Right forelimb (tissue), 1 donor: ENCODE measurements around the gene SLC2A5.
"Not testable (repeated sequence)": the region's sequence is repeated elsewhere in the genome, so short reads cannot be mapped to it uniquely, and the experiment has no call there.

ENCODE experiments used
- DNase-seq: peaks from one replicate; pipeline ENCODE4 v3.0.0-alpha.2; 2018

Gene SLC2A5

GRCh38 chr1:9069326-9070100, at the start of gene SLC2A5:
Gene SLC2A5, minus strand, starts transcription at chr1:9069635. Its CDS starts 99 bp downstream, at chr1:9069536.
- no peak for DNase-seq

GRCh38 chr1:9118186-9118585, 48.8 kb upstream of the SLC2A5 start:
- DNase-seq = no peak

DNA sequence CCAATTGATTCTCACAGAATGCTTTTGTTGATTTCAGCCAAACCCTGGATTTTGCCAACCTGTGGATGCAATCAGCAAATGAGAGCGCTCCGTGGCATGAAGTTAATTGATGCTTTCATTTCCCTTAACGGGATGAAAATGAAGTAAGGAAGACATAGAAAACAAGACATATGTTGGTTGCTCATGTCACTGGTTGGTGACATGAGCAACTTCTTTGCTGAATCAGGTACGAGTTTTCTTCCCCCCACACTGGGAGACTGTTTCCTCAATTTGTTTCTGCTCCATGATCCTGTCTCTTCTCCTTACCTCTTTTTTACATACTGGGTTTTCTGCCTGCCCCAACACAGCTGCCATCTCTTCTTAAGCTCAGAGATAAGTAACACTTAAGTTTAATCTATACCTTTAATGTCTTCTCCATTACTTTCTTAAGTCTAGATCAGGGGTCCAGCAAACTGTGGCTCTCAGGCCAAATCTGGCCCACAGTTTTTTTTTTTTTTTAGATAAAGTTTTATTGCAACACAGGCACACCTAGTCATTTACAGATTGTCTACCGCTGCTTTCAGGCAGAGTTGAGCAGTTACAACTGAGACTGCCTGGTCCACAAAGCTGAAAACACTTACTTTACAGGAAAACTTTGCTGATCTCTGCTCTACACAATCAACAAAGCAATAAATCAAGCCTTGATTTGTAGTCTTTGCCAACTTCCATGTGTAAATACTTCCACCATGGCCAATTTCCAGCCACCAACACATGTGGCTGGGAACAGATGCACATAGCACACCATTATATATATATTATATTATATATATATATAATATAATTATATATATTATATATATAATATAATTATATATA, 46.1 kb upstream of the SLC2A5 start:
- no peak for DNase-seq

DNA sequence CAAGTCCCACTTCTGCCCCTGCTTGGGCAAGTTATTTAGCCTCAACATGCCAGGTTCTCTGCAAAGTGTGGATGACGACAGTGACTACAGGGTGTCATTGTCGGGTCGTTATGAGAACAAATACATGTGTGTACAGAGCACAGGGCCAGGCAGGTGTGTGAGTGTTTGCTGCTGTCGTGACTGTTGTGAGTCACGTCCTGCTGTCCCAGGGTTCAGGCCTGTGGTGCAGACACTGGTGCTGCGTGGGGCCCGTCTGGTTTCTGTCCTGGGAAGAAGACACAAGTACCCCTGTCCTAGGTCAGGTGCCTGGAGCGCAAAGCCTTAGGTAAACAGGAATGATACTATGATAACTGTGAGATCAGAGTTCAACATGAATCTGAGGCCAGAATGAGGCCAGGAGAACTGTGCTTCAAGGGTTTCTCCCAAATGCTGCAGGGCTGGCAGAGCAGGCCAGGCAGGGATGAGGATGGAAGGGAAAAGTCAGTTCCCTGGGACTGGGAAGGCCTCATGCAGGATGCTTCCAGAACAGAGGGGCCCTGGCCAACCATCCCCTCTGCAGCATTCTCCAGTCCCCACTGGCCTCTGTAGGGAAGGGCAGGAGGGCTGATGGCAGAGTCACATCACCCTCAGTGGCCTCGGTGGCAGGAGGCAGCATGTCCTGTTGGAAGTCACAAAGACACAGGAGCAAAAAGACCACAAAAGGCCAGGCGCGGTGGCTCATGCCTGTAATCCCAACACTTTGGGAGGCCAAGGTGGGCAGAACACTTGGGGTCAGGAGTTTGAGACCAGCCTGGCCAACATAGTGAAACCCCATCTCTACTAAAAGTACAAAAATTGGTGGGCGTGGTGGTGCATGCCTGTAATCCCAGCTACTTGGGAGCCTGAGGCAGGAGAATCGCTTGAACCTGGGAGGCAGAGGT, 43.8 kb upstream of the SLC2A5 start:
- DNase-seq = no peak

DNA sequence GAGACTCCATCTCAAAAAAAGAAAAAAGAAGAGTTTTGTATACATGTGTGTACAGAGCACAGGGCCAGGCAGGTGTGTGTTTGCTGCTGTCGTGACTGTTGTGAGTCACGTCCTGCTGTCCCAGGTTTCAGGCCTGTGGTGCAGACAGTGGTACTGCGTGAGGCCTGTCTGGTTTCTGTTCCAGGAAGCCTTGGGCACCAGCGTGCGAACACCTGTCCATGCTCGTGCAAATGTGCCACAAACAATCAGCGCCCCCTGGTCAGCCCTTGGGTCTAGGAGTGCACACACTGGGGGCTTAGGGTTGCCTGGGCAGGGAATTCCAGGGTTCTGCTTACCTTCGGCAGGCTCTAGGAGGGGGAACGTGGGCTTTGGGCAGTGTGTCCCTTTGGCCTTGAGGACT, 42.5 kb upstream of the SLC2A5 start:
- no peak for DNase-seq

GRCh38 chr1:9111357-9111691, 41.9 kb upstream of the SLC2A5 start:
- no peak for DNase-seq

GRCh38 chr1:9110669-9111356, 41.4 kb upstream of the SLC2A5 start:
- DNase-seq = peak; percentile 92

DNA sequence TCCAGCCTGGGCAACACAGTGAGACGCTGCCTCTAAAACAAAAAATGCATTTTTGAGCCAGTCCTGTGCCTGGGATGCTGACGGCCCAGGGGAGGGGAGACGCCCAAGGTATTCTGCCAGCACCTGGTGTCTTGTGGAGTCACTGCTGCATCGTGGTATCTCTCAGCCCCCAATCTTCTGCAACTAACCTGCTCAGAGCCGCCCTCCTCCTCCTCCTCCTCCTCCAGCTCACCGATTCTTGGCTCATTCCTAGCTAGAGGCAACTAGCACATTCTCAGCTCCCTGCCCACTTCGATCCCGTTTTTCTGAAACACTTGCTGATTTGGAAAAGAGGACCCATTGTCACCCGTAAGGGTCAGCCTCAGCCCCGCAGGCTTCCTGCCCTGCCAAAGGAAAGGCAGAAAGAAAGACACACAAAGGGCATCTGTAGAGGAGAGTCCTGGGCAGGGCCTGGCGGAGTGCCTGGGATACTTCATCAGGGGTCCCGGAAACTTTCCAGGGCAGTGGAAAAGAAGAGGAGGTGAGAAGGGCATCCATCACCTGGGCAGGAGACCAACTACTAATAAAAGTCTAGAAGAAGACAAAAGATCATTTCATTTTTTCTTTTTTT, 38.7 kb upstream of the SLC2A5 start:
- no peak for DNase-seq

DNA sequence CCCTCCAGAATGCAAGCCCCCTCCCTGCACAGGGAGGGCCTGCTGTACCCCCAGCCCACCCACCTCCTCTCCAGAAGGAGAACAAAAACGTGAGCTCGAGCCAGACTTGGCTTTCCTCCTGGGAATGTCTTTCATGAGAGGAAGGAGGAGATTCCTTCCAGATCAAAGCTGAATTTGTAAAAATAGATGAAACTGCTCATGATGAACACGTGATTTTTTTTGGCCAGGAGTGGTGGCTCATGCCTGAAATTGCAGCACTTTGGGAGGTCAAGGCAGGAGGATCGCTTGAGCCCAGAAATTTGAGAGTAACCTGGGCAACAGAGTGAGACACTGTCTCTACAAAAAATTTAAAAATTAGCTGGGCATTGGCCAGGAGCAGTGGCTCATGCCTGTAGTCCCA, 37.7 kb upstream of the SLC2A5 start:
- no peak for DNase-seq

- DNase-seq = no peak
Observed at GRCh38 chr1:9106286-9106685, 36.9 kb upstream of the SLC2A5 start.

DNA sequence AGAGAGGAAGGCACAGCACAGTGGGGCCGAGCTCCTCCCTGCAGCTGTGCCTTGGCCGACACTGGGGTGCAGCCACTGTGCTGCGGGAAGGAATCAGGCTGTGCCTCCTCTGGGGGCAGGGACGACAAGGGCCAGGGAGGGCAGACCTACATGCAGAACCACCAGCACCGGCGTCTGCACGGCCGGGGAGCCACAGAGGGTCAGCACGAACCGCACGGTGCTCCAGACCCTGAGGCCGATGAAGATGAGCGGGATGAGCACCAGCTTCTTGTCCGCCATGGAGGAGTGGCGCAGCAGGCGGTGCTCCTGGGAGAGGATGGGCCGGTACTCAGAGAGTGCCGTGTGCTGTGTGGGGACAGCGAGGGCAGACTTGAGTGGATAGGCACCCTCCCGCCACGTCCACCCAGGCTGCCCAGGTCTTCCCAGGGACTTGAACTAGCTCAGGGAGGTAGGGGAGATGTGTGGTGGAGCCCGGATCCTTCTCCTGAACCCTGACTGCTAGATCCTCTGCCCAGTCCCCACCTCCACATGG, 36.0 kb upstream of the SLC2A5 start:
- DNase-seq = no peak

GRCh38 chr1:9101510-9102146, 32.2 kb upstream of the SLC2A5 start:
- peak; percentile 56 for DNase-seq

- DNase-seq = no peak
Observed at GRCh38 chr1:9100471-9101043, 31.1 kb upstream of the SLC2A5 start.

- no peak for DNase-seq
Observed at GRCh38 chr1:9099555-9099954, 30.1 kb upstream of the SLC2A5 start.

- no peak for DNase-seq
Observed at GRCh38 chr1:9097947-9098705, 28.7 kb upstream of the SLC2A5 start.

DNA sequence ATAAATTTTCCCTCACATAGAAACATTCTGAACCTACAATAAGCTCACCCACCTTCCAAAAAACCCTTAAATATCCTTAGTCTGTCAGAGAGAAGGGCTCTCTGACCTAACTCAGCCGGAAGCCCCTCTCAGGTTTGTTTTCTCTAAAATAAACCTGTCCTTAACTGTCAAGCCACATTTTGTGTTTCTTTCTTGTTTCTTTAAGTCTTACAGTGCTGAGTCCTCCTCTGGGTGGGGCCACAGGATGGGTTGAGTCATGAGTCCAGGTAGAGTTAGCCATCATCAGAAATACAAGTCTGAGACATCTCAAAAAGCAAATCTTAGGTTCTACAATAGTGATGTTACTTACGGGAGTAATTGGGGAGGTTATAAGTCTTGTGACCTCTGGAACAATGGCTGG, 26.4 kb upstream of the SLC2A5 start:
- DNase-seq = no peak

- not testable (repeated sequence) for DNase-seq
Observed at GRCh38 chr1:9093996-9094595, 24.7 kb upstream of the SLC2A5 start.

- DNase-seq = no peak
Observed at GRCh38 chr1:9093581-9093980, 24.1 kb upstream of the SLC2A5 start.

GRCh38 chr1:9093091-9093490, 23.7 kb upstream of the SLC2A5 start:
- DNase-seq = no peak

DNA sequence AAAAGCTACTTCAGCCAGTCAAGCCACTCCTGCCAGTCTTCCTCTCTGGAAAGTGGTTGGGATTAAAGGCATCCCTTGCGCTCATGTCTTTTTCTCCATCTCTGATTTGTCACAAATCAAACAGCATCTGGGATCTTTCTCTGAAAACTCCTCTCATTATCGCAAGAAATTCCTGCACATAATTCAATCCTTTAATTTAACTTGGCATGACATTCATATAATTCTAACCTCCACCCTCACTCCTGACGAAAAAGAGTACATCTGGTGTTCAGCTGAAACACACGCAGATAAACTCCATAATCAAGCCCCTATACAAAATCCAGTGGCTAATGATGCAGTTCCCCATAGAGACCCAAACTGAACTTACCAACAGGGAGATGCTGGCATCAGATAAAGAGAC, 19.4 kb upstream of the SLC2A5 start:
- no peak for DNase-seq
